HG02623 (cell line): ENCODE results near the gene ILRUN.
"Not testable (repeated sequence)": the region's sequence is repeated elsewhere in the genome, so short reads cannot be mapped to it uniquely, and the experiment has no call there.

Experiments
- ATAC-seq: cut with Tn5 transposase; IDR thresholded peaks from one replicate; pipeline ENCODE4 v1.9.1; 2021; ENCODE audit warnings: moderate library complexity; ENCODE audit not compliant: unreplicated experiment

Gene ILRUN

DNA sequence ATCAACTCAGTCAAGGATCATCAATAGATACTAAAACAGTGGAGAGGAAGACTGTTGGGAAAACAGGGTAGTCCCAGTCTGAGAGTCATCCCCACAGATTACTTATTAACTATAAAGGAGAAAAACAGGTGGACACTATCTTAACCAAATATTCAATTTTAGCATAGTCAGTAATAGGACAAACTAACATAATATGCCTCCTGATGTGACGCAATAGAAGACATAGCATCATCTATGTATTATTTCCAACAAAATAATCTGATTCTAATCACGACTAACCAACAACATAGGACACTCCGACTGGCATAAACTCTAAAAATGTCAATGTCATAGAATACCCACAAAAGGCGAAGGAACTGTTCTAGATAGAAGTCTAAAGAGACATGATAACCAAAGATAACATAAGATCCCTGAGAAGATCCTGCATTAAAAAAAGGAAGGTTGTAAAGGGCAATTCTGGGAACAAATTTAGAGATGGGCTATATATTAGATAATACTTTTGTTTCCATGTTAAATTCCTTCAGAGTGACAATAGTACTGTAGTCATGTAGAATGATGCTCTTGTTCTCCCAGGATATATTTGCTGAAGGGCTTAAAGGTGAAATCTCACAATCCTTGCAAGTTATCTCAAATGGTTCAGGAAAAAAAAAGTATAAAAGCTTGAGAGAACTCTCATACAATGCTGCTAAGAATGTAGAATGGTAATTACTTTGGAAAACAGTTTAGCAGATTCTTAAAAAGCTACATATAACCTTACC, 28.9 kb downstream of the ILRUN start:
- ATAC-seq, result no peak

DNA sequence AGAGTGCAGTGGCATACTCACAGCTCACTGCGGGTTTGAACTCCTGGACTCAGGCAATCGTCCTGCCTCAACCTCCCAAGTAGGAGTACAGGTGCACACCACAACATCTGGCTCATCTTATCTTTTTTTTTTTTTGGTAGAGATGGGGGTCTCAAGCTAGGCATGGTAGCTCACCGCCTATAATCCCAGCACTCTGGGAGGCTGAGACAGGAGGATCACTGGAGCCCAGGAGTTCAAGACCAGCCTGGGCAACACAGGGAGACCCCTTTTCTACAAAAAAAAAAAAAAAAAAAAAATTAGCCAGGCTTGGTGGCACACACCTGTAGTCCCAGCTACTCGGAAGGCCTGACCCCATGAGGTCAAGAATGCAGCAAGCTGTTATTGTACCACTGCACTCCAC, 31.5 kb downstream of the ILRUN start:
- ATAC-seq, result no peak

DNA sequence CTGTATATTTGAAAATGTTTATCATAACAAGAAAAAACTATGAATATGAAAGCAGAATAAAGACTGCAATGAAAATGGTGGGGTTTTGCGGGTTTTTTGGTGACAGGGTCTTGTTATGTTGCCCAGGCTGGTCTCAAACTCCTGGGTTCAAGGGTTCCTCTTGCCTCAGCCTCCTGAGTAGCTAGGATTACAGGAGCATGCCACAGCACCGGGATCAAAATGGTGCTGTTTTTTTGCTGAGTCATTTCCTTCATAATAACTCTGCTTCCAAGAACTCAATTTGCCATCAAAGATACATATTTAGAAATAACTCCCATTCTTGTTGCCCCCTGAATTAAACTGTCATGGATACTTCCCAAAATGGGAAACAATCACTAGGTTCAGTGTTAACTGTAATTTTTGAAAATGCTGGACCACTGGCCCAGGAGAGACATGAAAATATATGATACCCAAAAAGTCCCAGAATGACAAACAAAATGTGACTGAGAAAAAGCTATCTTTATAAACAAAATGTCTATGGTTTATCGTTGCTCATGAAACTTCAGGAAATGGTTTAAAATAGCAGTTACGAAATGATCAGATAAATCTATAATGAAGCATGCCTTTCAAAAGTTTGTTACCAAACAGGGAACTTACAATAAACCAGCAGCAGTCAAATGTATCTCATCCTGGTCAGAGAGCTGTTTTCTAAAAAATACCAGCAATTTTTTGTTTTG, 32.2 kb downstream of the ILRUN start:
- no peak for ATAC-seq

DNA sequence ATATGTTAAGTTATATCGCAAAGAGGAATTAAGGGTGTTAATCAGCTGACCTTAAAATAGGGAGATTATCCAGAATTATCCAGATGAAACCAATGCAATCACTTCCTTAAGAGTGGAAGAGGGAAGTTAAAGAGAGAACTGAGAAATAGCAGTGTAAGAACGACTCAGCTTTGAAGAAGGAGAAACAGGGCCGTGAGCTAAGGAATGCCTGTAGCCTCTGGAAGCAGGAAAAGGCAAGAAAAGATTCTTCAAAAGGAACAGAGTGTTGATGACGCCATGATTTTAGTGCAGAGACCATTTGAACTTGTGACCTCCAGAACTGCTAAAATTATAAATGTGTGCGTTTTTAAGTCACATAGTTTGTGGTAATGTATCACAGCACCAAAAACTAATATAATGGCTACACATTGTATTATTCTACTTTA, 32.7 kb downstream of the ILRUN start:
- no peak for ATAC-seq

DNA sequence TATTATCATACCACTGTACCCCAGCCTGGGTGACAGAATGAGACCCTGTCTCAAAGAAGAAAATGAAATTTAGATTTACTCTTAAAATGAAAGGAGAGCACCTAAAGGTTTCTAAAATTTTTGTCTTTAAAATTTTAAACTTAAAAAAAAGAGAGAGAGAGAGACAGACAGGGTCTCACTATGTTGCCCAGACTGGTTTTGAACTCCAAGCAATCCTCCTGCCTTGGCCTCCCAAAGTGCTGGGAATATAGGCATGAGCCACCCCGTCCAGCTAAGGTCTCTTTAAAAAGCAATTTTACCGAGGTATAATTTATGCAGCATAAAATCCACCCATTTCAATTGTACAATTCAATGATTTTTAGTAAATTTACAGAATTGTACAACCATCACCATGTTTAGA, 33.2 kb downstream of the ILRUN start:
- no peak for ATAC-seq

DNA sequence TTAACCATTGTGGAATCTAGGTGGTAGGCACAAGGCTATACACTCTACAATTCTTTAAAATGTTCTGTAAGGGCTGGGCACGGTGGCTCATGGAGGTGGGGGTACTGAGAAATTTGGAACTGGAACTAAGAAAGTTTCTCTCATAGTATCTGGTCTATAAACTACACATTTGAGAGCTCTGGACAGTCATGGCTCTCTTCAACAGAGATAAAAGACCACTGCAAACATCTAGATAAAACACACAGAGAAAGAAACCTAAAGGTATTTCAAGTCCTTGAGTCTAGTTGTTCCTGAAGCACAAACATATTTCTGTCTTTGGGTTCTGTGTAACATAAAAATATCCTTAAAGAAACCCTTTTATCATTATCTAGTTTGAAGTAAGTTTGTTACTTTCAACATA, 35.2 kb downstream of the ILRUN start:
- no peak for ATAC-seq

DNA sequence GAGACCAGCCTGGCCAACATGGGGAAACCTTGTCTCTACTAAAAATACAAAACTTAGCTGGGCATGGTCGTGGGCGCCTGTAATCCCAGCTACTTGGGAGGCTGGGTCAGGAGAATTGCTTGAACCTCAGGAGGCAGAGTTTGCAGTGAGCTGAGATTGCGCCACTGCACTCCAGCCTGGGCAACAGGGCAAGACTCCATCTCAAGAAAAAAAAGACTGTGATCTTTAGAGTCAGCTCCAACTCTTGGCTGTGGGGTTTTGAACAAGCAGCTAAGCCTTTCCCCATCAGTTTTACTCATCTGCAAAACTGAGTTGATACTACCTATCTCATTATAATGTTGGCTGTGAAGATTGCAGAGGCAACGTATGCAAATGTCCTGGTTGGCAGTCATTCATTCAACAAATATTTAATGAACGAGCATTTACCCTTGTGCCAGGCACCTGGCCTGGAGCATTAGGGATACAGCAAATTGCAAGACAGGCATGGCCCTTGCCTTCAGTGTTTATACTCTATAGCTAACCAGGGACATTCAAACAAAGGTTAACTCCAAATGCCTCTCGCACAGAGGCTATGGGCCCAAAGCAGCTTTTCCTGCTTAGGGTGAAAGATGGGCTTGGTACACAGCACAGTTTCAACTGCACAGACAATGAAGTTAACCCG, 37.8 kb downstream of the ILRUN start:
- no peak for ATAC-seq

DNA sequence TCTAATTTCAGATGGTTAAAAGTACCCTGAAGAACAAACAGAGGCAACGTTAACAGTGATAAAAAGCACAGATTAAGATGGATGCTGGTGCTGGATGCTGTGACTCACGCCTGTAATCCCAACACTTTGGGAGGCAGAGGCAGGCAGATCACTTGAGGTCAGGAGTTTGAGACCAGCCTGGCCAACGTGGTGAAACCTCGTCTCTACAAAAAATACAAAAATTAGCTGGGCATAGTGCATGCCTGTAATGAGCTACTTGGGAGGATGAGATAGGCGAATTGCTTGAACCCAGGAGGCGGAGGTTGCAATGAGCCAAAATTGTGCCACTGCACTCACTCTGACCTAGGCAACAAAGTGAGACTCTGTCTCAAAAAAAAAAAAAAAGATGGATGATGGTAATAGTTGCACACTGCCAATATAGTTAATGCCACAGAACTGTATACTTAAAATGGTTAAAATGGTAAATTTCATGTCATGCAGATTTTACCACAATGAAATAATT, 38.5 kb downstream of the ILRUN start:
- ATAC-seq, result not testable (repeated sequence)

DNA sequence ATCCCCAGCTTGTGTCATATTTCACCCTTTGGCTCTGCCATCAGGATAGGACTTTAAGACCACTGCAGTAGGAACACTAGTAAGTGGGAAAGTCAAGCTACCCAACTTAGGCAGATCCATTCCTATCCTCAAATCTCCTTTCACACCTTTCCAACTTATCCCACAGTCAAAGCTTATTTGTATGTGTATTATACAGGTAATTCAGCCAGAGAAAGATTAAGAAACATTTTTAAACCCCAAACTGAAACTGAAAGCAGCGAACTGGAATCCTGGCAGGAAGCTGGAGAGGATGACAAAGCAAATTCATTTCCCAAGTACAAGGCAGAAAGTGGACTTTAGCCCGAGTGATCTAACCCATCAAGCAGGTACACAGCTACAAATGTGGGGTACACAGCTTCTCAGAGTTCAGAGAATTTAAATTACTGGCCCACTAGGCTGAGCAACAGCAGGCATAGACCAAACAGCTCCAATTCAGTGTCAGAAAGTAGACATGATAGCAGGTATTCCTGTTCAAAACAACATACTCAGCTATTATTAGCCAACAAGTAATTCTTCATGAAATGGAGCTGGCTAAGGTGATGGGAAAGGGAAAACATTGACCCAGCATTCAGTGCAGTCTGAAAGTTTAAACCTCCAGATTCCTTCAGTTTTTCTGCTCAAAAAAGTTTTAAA, 39.1 kb downstream of the ILRUN start:
- no peak for ATAC-seq

DNA sequence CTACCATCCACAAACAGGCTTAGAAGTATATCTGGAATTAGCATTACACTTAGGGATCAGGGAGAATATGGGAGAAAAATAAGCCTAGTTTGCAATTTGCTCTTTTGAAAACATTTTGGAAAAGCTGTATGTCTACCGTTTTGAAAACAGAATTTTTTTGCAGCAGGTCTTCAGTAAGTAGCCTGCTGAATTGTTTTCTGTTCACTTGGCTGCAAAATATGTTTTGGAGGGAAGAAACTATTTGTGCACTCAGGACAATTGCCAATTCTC, 39.6 kb downstream of the ILRUN start:
- ATAC-seq, result no peak

DNA sequence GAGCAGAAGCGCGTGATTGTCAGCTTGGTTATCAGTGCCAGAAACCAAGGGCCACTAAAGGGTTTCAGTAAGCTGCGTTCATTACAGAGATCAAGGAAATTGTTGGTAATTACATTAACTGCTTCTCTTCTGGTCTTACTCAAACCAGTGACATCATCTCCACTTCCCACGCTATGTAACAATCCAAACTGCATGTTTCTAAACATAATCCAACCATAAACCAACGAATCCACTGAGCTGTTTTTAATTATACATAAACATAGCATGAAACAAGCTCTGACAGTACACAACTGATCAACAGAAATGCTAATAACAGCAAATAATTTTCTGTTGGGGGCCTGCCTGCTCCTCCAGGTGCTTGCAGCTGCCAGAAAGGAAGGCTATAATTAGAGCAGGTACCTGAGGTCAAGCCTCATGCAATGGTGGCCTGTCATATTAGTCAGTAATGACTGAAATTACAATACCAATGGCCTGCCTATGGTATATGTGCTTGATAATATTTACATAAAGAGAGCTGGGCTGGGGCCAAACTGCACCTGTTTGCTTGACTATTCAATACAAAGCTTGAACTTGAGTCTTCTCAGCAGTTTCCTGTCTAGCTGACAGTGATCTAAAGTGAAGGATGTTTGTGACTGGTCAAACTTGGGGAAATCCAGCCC, 40.1 kb downstream of the ILRUN start:
- peak; percentile 89 for ATAC-seq

DNA sequence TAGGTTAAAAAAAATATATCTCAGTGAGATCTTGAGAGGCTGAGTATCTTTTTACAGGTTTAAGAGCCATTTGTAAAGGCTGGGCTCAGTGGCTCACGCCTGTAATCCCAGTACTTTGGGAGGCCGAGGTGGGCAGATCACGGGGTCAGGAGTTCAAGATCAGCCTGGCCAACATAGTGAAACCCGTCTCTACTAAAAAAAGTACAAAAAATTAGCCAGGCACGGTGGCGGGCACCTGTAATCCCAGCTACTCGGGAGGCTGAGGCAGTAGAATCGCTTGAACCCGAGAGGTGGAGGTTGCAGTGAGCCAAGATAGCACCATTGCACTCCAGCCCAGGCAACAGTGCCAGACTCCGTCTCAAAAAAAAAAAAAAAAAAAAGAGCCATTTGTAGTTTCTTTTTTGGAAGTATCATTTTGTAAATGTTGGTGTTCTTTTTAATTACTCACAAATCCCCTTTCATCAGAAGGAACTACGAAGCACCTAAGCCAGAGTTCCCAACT, 40.6 kb downstream of the ILRUN start:
- ATAC-seq, result not testable (repeated sequence)

DNA sequence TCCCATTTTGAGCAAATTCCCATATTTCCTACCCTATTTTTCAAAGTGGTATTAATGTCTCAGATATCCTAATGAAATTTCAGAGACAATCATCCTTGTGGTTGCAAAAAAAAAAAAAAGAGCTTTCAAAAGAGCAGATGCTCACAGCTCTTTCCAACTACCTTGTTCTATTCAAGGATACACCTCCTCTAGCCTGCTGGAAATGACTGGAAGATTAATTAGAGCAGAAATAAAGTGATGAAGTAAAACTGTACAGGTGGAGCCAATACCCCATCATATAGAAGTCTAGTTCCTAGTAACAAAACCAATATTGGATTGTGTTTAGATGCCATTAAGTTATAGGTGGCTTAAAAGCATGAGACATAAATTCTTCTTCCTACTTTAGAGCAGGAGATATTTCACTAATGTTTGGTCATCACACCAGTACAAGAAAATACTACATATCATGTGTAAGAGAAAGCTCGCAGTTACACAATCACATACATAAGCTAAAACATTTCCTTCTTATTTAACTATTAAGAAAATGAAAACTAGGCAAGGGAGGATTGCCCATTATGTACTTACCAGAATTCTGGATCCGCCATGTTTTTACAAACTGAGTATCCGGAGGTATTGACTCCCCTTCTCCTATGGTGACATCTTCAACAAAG, 42.4 kb downstream of the ILRUN start:
- no peak for ATAC-seq

DNA sequence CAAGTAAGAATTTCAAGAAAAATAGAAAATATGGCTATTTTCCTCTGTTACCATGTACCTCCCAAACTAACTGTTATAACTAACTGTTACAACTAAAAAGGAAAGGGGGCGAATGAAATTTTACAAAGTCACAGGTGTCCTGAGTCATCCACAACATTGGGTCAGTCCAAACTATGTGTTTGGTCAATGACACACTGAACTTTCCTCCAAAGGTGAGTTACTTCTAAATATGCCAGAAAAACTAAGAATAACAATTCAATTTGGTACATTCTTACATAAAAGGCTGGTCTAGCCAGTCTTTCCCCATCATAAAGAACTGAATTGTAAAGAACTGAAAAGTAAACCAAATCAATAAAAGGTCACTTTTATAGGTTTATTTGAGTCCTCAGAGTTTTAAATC, 44.3 kb downstream of the ILRUN start:
- ATAC-seq, result no peak

DNA sequence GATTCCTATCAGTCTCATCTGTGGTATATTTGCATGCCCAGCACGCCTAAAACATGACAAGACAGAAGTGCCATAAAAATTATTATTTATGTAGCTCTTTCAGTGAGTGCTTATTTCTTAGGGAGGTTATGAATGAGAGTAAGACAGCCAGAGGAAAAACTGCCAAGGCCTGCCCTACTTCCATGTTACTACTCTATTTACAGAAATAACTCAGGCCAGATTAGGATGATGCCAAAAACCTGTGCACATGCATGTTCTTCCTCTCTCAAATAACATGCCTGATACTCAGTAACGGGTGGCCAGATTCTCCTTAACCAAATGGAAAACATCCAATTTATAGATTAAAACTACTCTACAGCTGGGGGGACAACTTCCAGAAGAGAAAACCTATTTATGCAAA, 45.7 kb downstream of the ILRUN start:
- ATAC-seq, result no peak

DNA sequence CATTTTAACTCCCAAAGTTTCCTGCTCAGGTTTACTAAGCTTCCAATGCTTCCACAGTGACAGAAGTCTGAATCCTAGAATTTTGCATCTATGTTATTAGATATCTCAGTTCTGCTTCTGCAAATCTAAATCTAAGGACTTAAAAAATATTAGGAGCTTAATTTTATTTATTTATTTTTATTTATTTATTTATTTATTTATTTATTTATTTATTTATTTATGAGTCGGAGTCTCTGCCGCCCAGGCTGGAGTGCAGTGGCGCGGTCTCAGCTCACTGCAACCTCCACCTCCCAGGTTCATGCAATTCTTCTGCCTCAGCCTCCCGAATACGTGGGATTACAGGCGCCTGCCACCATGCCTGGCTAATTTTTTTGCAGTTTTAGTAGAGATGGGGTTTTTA, 46.3 kb downstream of the ILRUN start:
- ATAC-seq, result not testable (repeated sequence)

DNA sequence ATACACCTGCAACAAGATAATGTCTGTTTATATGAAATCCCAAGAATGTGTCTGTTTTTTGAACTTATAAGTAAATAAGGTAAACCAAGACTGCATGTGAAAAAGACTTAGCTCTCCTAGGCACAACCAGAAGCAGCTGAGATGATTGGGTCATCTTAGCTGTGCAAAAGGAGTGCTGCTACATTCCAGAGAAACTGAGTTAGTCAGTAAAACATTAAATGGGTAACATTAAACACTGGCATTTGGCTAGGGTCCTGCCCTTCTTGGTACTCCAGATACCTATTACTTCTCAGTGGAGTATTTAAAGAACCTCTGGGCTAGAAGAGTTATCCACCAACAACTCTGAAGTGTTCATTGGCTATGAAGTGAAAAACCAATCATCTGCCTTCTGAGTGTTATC, 47.8 kb downstream of the ILRUN start:
- ATAC-seq, result no peak
